Measurements from ENCODE around the gene GON4L. TPM values are rescaled to one million over a fixed set of nuclear protein-coding genes. Genes with fewer than 3 reads are reported as not detected.
"Not testable (repeated sequence)": the region's sequence is repeated elsewhere in the genome, so short reads cannot be mapped to it uniquely, and the experiment has no call there.

The GON4L gene
- total RNA-seq, 1 donor from 2014 or later: 82.8 TPM

GRCh38 chr1:155761736-155762405 lies 95.1 kb downstream of the GON4L start:
- H3K4me3 Mint-ChIP-seq (ENCODE audit: unreplicated experiment): no peak overlapping the region
- no peaks in the 10 kb centered on the region for H3K9me3 Mint-ChIP-seq (ENCODE audit: unreplicated experiment)

DNA sequence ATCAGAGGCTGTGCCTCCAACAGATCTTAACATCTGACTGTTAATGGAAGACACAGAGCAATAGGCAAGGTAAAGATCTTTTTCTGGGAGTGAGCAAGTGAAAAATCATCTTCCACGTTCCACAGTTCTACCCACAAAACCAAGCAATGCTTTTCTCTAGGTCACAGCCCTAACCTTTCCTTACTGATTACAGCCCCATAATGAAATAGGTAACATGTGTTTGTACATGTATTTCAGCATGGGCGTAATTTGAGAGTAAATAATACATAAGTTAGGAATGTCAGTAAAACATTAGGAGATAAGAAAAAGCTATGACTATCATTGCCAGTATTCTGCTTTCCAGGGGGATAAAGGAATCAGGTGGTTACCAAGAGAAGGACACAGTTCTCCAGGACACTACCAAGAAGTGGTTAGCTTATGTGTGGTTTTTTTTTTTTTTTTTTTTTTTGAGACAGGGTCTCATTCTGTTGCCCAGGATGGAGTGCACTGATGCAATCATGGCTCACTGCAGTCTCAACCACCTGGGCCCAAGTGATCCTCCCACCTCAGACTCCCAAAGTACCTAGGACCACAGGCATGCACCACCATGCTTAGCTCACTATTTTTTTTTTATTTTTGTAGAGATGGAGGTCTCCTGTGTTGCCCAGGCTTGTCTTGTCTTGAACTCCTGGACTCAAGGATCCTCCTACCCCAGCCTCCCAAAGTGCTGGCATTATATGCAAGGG lies 96.1 kb downstream of the GON4L start:
- Mint-ChIP-seq H3K27me3 (ENCODE audit: unreplicated experiment) (no peaks in the 10 kb centered on the region), H3K4me1 (ENCODE audit: low read depth, unreplicated experiment) (no peaks in the 10 kb centered on the region), H3K9me3 (ENCODE audit: unreplicated experiment) (no peaks in the 10 kb centered on the region), H3K4me3 (ENCODE audit: unreplicated experiment) (no peak overlapping the region), H3K27ac (ENCODE audit: unreplicated experiment) (no peak overlapping the region), H3K36me3 (ENCODE audit: unreplicated experiment) (peaks cover 8% of the 10 kb centered on the region)
- no peak for DNase-seq
- TF ChIP-seq, protein P1, sequence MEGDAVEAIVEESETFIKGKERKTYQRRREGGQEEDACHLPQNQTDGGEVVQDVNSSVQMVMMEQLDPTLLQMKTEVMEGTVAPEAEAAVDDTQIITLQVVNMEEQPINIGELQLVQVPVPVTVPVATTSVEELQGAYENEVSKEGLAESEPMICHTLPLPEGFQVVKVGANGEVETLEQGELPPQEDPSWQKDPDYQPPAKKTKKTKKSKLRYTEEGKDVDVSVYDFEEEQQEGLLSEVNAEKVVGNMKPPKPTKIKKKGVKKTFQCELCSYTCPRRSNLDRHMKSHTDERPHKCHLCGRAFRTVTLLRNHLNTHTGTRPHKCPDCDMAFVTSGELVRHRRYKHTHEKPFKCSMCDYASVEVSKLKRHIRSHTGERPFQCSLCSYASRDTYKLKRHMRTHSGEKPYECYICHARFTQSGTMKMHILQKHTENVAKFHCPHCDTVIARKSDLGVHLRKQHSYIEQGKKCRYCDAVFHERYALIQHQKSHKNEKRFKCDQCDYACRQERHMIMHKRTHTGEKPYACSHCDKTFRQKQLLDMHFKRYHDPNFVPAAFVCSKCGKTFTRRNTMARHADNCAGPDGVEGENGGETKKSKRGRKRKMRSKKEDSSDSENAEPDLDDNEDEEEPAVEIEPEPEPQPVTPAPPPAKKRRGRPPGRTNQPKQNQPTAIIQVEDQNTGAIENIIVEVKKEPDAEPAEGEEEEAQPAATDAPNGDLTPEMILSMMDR (IDR thresholded peaks at IDR 0.05; ENCODE audit: partially characterized antibody, unreplicated experiment): no peak

More at GRCh38 chr1:155761736-155762405, 95.1 kb downstream of the GON4L start:
- H3K36me3 Mint-ChIP-seq (ENCODE audit: unreplicated experiment): peaks cover 8% of the 10 kb centered on the region
- TF ChIP-seq, protein P1 (IDR thresholded peaks at IDR 0.05; ENCODE audit: partially characterized antibody, unreplicated experiment): no peak
- no peaks in the 10 kb centered on the region for H3K4me1 Mint-ChIP-seq (ENCODE audit: low read depth, unreplicated experiment)
- H3K27me3 Mint-ChIP-seq (ENCODE audit: unreplicated experiment): no peaks in the 10 kb centered on the region
- H3K27ac Mint-ChIP-seq (ENCODE audit: unreplicated experiment): no peak overlapping the region
- DNase-seq: no peak

GRCh38 chr1:155759966-155760630 lies 96.9 kb downstream of the GON4L start:
- TF ChIP-seq, protein P1 (IDR thresholded peaks at IDR 0.05; ENCODE audit: partially characterized antibody, unreplicated experiment): no peak
- Mint-ChIP-seq H3K27me3 (ENCODE audit: unreplicated experiment) (no peaks in the 10 kb centered on the region), H3K4me1 (ENCODE audit: low read depth, unreplicated experiment) (no peaks in the 10 kb centered on the region), H3K27ac (ENCODE audit: unreplicated experiment) (no peak overlapping the region), H3K4me3 (ENCODE audit: unreplicated experiment) (no peak overlapping the region), H3K36me3 (ENCODE audit: unreplicated experiment) (peaks cover 5% of the 10 kb centered on the region), H3K9me3 (ENCODE audit: unreplicated experiment) (no peaks in the 10 kb centered on the region)
- DNase-seq: no peak

DNA sequence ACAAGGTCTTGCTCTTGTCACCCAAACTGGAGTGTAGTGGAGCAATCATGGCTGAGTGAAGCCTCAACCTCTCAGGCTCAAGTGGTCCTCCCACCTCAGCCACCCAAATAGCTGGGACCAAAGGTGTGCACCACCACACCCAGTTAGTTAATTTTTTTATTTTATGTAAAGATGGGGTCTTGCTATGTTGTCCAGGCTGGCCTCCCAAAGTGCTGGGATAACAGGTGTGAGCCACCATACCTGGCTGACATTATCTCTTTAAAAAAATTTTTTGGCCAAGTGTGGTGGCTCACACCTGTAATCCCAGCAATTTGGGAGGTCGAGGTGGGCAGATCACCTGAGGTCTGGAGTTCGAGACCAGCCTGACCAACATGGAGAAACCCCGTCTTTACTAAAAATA lies 98.0 kb downstream of the GON4L start:
- not testable (repeated sequence) for H3K4me1 Mint-ChIP-seq (ENCODE audit: low read depth, unreplicated experiment); H3K27ac Mint-ChIP-seq (ENCODE audit: unreplicated experiment); H3K36me3 Mint-ChIP-seq (ENCODE audit: unreplicated experiment); H3K4me3 Mint-ChIP-seq (ENCODE audit: unreplicated experiment); DNase-seq; H3K9me3 Mint-ChIP-seq (ENCODE audit: unreplicated experiment); H3K27me3 Mint-ChIP-seq (ENCODE audit: unreplicated experiment)

GRCh38 chr1:155748141-155748540 lies 108.9 kb downstream of the GON4L start:
- not testable (repeated sequence) for H3K27ac Mint-ChIP-seq (ENCODE audit: unreplicated experiment); H3K36me3 Mint-ChIP-seq (ENCODE audit: unreplicated experiment)

DNA sequence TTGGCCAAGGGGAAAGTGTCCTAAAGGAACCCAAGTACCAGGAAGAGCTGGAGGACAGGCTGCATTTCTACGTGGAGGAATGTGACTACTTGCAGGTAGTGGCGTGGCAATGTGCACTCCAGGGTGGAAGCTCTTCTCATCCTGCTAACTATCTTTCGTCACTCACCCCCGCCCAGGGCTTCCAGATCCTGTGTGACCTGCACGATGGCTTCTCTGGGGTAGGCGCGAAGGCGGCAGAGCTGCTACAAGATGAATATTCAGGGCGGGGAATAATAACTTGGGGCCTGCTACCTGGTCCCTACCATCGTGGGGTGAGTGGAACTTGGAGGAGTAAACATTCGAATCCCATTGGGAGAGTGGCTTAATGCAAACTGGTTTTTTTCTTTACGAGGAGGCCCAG lies 109.4 kb downstream of the GON4L start:
- H3K4me3 Mint-ChIP-seq (ENCODE audit: unreplicated experiment); H3K36me3 Mint-ChIP-seq (ENCODE audit: unreplicated experiment); DNase-seq; H3K9me3 Mint-ChIP-seq (ENCODE audit: unreplicated experiment); H3K27ac Mint-ChIP-seq (ENCODE audit: unreplicated experiment); H3K27me3 Mint-ChIP-seq (ENCODE audit: unreplicated experiment); H3K4me1 Mint-ChIP-seq (ENCODE audit: low read depth, unreplicated experiment): not testable (repeated sequence)

More at GRCh38 chr1:155748141-155748540, 108.9 kb downstream of the GON4L start:
- not testable (repeated sequence) for H3K4me3 Mint-ChIP-seq (ENCODE audit: unreplicated experiment); DNase-seq; H3K4me1 Mint-ChIP-seq (ENCODE audit: low read depth, unreplicated experiment); H3K9me3 Mint-ChIP-seq (ENCODE audit: unreplicated experiment); H3K27me3 Mint-ChIP-seq (ENCODE audit: unreplicated experiment)

DNA sequence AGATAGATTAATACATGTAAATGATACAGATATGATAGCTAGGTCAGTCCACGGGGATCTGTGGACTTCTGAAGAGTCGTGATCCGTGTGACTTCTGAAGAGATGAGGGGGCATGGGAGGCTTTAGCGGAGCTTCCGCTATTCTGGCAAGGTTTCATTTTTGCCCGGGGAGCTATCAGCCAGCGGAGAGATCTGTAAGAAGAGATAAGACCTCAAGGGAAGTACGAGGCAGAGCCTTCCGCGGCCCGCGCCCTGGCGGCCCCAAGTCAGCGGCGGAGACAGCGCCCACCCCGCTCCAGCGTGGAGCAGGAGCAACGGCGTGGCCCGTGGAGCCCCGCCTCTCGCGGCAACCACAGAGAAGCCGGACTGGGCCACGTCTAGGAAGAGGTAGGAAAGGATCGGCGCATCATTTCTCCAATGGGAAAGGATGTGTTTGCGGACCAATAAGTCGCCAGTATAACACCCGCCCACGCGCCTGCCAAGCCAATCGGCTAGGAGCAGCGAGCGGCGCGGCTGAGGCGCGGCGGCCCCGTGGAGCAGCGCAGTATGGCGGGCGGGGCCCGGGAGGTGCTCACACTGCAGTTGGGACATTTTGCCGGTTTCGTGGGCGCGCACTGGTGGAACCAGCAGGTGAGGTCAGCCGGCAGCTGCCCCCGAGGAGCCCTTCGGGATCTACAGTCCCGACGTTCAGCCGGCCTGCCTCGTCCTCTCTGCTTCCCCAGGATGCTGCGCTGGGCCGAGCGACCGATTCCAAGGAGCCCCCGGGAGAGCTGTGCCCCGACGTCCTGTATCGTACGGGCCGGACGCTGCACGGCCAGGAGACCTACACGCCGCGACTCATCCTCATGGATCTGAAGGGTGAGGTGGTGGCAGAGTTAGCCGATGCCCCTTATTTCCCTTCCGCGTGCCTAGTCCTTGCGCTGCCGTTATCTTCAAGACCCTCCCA lies 111.5 kb downstream of the GON4L start:
- not testable (repeated sequence) for H3K27me3 Mint-ChIP-seq (ENCODE audit: unreplicated experiment); H3K4me1 Mint-ChIP-seq (ENCODE audit: low read depth, unreplicated experiment); H3K9me3 Mint-ChIP-seq (ENCODE audit: unreplicated experiment); H3K36me3 Mint-ChIP-seq (ENCODE audit: unreplicated experiment)
- DNase-seq: peak; percentile 88
- Mint-ChIP-seq H3K27ac (ENCODE audit: unreplicated experiment) (peak overlapping the region; percentile 69), H3K4me3 (ENCODE audit: unreplicated experiment) (peak overlapping the region; percentile 93)
